Keratinocyte (primary cell): Measurements from ENCODE around the gene THBS2. TPM values are rescaled to one million over a fixed set of nuclear protein-coding genes. Genes with fewer than 3 reads are reported as not detected.

Source experiments
- DNase-seq: peaks from one replicate; pipeline ENCODE4 v3.0.0-alpha.2; 2011; ENCODE audit warnings: low read depth, missing footprints, low spot score
- FAIRE-seq: peaks from 2 replicates; lab custom pipeline; 2011; peaks lifted over from hg19 to GRCh38; lab: Jason Lieb, UNC
- H2AFZ ChIP-seq: 2 replicates; pipeline ENCODE4 v1.6.0; 2012; ENCODE audit warnings: low read length, control low read depth, inconsistent platforms; ENCODE audit not compliant: control insufficient read depth
- H3K27ac ChIP-seq: 2 replicates; pipeline ENCODE4 v1.5.1; 2011; ENCODE audit warnings: low read length; ENCODE audit not compliant: control insufficient read depth, insufficient read depth
- H3K27me3 ChIP-seq: 3 replicates; pipeline ENCODE4 v1.6.0; 2011; ENCODE audit warnings: low read length; ENCODE audit not compliant: control insufficient read depth, insufficient read depth; ENCODE audit errors: extremely low read depth
- H3K36me3 ChIP-seq, 2 experiments: 2 replicates in 1 of 2; 3 replicates in 1 of 2; pipeline ENCODE4 v1.5.1; 2011; ENCODE audit warnings: low read length in 2 of 2, mild to moderate bottlenecking in 1 of 2; ENCODE audit not compliant: control insufficient read depth in 2 of 2, insufficient read depth in 2 of 2; ENCODE audit errors: extremely low read depth in 1 of 2
- H3K4me1 ChIP-seq: 3 replicates; pipeline ENCODE4 v1.5.1; 2011; ENCODE audit warnings: low read length; ENCODE audit not compliant: control insufficient read depth, insufficient read depth; ENCODE audit errors: extremely low read depth
- H3K4me2 ChIP-seq: 3 replicates; pipeline ENCODE4 v1.6.0; 2011; ENCODE audit warnings: low read depth, low read length; ENCODE audit not compliant: control insufficient read depth, insufficient read depth; ENCODE audit errors: extremely low read depth
- H3K4me3 ChIP-seq, 3 experiments: fragments of 200-600 bp in 1 of 3; sonication (generic) in 1 of 3; 2 replicates in 2 of 3; 3 replicates in 1 of 3; pipeline ENCODE4 v1.5.1; 2011 to 2016; ENCODE audit warnings: low read length in 3 of 3, mild to moderate bottlenecking in 3 of 3, control low read depth in 2 of 3, inconsistent platforms in 1 of 3, low read depth in 1 of 3, mixed read lengths in 1 of 3, mixed run types in 1 of 3, moderate library complexity in 1 of 3; ENCODE audit not compliant: control insufficient read depth in 2 of 3, insufficient read depth in 2 of 3; ENCODE audit errors: extremely low read depth in 1 of 3
- H3K79me2 ChIP-seq: 2 replicates; pipeline ENCODE4 v1.6.0; 2012; ENCODE audit warnings: low read length; ENCODE audit not compliant: control insufficient read depth, insufficient read depth
- H3K9ac ChIP-seq: 3 replicates; pipeline ENCODE4 v1.6.0; 2011; ENCODE audit warnings: low read length; ENCODE audit not compliant: control insufficient read depth, insufficient read depth; ENCODE audit errors: extremely low read depth
- H3K9me1 ChIP-seq: 3 replicates; pipeline ENCODE4 v1.6.0; 2011; ENCODE audit warnings: low read length; ENCODE audit not compliant: control insufficient read depth, insufficient read depth; ENCODE audit errors: extremely low read depth
- H3K9me3 ChIP-seq: 2 replicates; pipeline ENCODE4 v1.5.1; 2012; ENCODE audit warnings: low read depth, low read length; ENCODE audit not compliant: control insufficient read depth
- H4K20me1 ChIP-seq: 3 replicates; pipeline ENCODE4 v1.6.0; 2011; ENCODE audit warnings: low read length; ENCODE audit not compliant: control insufficient read depth, insufficient read depth; ENCODE audit errors: extremely low read depth
- CTCF ChIP-seq, 3 experiments: IDR thresholded peaks in 1 of 3; conservative IDR thresholded peaks in 1 of 3; optimal IDR thresholded peaks in 1 of 3; 2 replicates in 2 of 3; 3 replicates in 1 of 3; pipeline versions ENCODE3 to v1.5.1; 2011; ENCODE audit warnings: low read length in 3 of 3, mild to moderate bottlenecking in 3 of 3, moderate library complexity in 2 of 3, control low read depth in 1 of 3, inconsistent platforms in 1 of 3; ENCODE audit not compliant: insufficient read depth in 2 of 3; ENCODE audit errors: extremely low read depth in 1 of 3
- EZH2 ChIP-seq: IDR thresholded peaks from one replicate; pipeline ENCODE4 v1.6.1; 2012; ENCODE audit warnings: inconsistent platforms, mild to moderate bottlenecking, low read length, moderate library complexity
- dilution Hi-C: fragments of 300-500 bp; cut with MboI; formaldehyde crosslinking; loops from one replicate; pipeline ENCODE4 v1.7.0; 2020; ENCODE audit warnings: low sequenced_read_pairs; ENCODE audit not compliant: extremely low pct_ligation_motif_present
- polyA plus RNA-seq, 5 experiments: library from polyadenylated mRNA; depleted of rRNA in 3 of 5; stranded (reverse) in 3 of 5; stranded (forward) in 1 of 5; unstranded in 1 of 5; fragments of >200 nt; gene quantifications; 1 replicate in 1 of 5; 2 replicates in 3 of 5; 3 replicates in 1 of 5; pipeline versions ENCODE4 v1.2.1 to v1.2.3, GENCODE V29; 2011 to 2012; ENCODE audit warnings: missing spikeins in 2 of 5, low read depth in 1 of 5, low replicate concordance in 1 of 5

Gene THBS2
- polyA plus RNA-seq, 1 donor (not counting 4 experiments of a cell fraction or from before 2014, with no cell fraction given) = 533 TPM

GRCh38 chr6:169189182-169189581 lies 64.5 kb downstream of the THBS2 start:
- no peak overlapping the region for H3K4me3 ChIP-seq
- FAIRE-seq (no peak), DNase-seq (no peak)
- H3K27ac ChIP-seq = no peak overlapping the region
- H3K4me2 ChIP-seq = no peak overlapping the region
- no peaks in the 10 kb centered on the region for H4K20me1 ChIP-seq
- no peaks in the 10 kb centered on the region for H3K9me1 ChIP-seq
- H3K36me3 ChIP-seq = no peaks in the 10 kb centered on the region
- dilution Hi-C loops = no loop called here
- H3K9me3 ChIP-seq = no peaks in the 10 kb centered on the region
- peaks cover 4% of the 10 kb centered on the region for H3K4me1 ChIP-seq
- no peak overlapping the region for H2AFZ ChIP-seq
- no peaks in the 10 kb centered on the region for H3K79me2 ChIP-seq
- H3K9ac ChIP-seq = no peak overlapping the region
- TF ChIP-seq CTCF (optimal IDR thresholded peaks at IDR 0.05 in 1 of 3, IDR thresholded peaks at IDR 0.05 in 1 of 3, conservative IDR thresholded peaks at IDR 0.05 in 1 of 3; ENCODE audit: extremely low read depth in 1 of 3, insufficient read depth in 2 of 3, low read length in 3 of 3) (no peak), EZH2 (no peak)
- no peaks in the 10 kb centered on the region for H3K27me3 ChIP-seq

DNA sequence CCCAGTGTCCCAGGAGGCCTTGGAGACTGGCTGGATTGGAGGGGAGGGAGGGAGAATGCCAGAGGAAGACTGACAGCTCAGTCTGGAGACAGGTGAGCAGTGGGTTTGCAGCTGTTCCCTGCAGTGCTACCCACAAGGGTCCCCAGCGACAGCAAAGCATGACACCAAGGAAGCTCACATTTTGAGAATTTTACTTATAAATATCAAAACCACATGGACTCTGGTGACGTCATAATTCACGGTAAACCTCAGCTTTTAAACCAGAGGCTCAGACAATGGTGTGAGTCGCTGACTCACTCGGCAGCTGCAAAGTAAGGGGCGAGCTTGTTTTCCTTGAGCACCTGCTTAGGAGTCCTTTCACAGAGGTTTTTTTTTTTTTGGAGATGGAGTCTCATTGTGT lies 65.2 kb downstream of the THBS2 start:
- H3K4me3 ChIP-seq = no peak overlapping the region
- dilution Hi-C loops = no loop called here
- TF ChIP-seq CTCF (optimal IDR thresholded peaks at IDR 0.05 in 1 of 3, IDR thresholded peaks at IDR 0.05 in 1 of 3, conservative IDR thresholded peaks at IDR 0.05 in 1 of 3; ENCODE audit: extremely low read depth in 1 of 3, insufficient read depth in 2 of 3, low read length in 3 of 3) (no peak), EZH2 (no peak)
- H3K79me2 ChIP-seq = no peaks in the 10 kb centered on the region
- no peak overlapping the region for H2AFZ ChIP-seq
- H3K27me3 ChIP-seq = no peaks in the 10 kb centered on the region
- H3K9me3 ChIP-seq = no peaks in the 10 kb centered on the region
- no peak for DNase-seq
- no peaks in the 10 kb centered on the region for H3K36me3 ChIP-seq
- H3K9me1 ChIP-seq = no peaks in the 10 kb centered on the region
- H3K9ac ChIP-seq = no peak overlapping the region
- H3K4me1 ChIP-seq = peaks cover 4% of the 10 kb centered on the region
- H4K20me1 ChIP-seq = no peaks in the 10 kb centered on the region
- H3K27ac ChIP-seq = no peak overlapping the region
- FAIRE-seq = no peak
- H3K4me2 ChIP-seq = peak overlapping the region; percentile 35
